Hematopoietic multipotent progenitor cell treated with erythropoietin and hydrocortisone succinate and interleukin-3 and kit ligand, for 17 days (in vitro differentiated cells): ENCODE data around the gene TBC1D20.
A peak's percentile ranks its signal among the peaks of the same experiment; 100 is the strongest.
"Not testable (repeated sequence)": the region's sequence is repeated elsewhere in the genome, so short reads cannot be mapped to it uniquely, and the experiment has no call there.

ENCODE experiments used
- DNase-seq: peaks from one replicate; pipeline ENCODE4 v3.0.0-alpha.2; 2015; ENCODE audit warnings: low spot score

Gene TBC1D20

GRCh38 chr20:475463-476357 lies 13.4 kb upstream of the TBC1D20 start:
- DNase-seq: no peak

- no peak for DNase-seq
Observed at GRCh38 chr20:474581-474980, 12.2 kb upstream of the TBC1D20 start.

- no peak for DNase-seq
Observed at GRCh38 chr20:472889-473292, 10.6 kb upstream of the TBC1D20 start.

GRCh38 chr20:472137-472846 lies 10.0 kb upstream of the TBC1D20 start:
- no peak for DNase-seq

GRCh38 chr20:469746-470490 lies 7.6 kb upstream of the TBC1D20 start:
- DNase-seq: no peak

- no peak for DNase-seq
Observed at GRCh38 chr20:467755-468154, 5.4 kb upstream of the TBC1D20 start.

GRCh38 chr20:461254-462198 lies 807 bp downstream of the TBC1D20 start:
- DNase-seq: peak; percentile 62

GRCh38 chr20:460707-461106 lies 1.6 kb downstream of the TBC1D20 start:
- peak; percentile 71 for DNase-seq

- peak; percentile 90 for DNase-seq
Observed at GRCh38 chr20:460180-460579, 2.2 kb downstream of the TBC1D20 start.

- DNase-seq: no peak
Observed at GRCh38 chr20:458776-459175, 3.6 kb downstream of the TBC1D20 start.

- no peak for DNase-seq
Observed at GRCh38 chr20:454951-455350, 7.4 kb downstream of the TBC1D20 start.

GRCh38 chr20:452021-452420 lies 10.3 kb downstream of the TBC1D20 start:
- not testable (repeated sequence) for DNase-seq

GRCh38 chr20:445514-446336 lies 16.6 kb downstream of the TBC1D20 start:
- peak; percentile 51 for DNase-seq

- DNase-seq: no peak
Observed at GRCh38 chr20:444862-445426, 17.4 kb downstream of the TBC1D20 start.

GRCh38 chr20:444117-444516 lies 18.2 kb downstream of the TBC1D20 start:
- no peak for DNase-seq

GRCh38 chr20:443223-443775 lies 19.0 kb downstream of the TBC1D20 start:
- no peak for DNase-seq

- DNase-seq: no peak
Observed at GRCh38 chr20:440636-441035, 21.7 kb downstream of the TBC1D20 start.

GRCh38 chr20:440148-440547 lies 22.2 kb downstream of the TBC1D20 start:
- DNase-seq: no peak

GRCh38 chr20:438571-439469 lies 23.5 kb downstream of the TBC1D20 start:
- DNase-seq: no peak
